GM21447 (cell line): ENCODE results near the gene DONSON.
"Not testable (repeated sequence)": the region's sequence is repeated elsewhere in the genome, so short reads cannot be mapped to it uniquely, and the experiment has no call there.

Experiments
- ATAC-seq: cut with Tn5 transposase; IDR thresholded peaks from one replicate; pipeline ENCODE4 v1.9.1; 2021; ENCODE audit not compliant: unreplicated experiment

Gene DONSON

GRCh38 chr21:33588485-33589335, at the start of gene DONSON:
TSS of gene DONSON (minus strand) at chr21:33588684. CDS start at chr21:33588641, 43 bp downstream.
- peak; percentile 87 for ATAC-seq

GRCh38 chr21:33634254-33634653, 45.8 kb upstream of the DONSON start:
- ATAC-seq, result no peak

DNA sequence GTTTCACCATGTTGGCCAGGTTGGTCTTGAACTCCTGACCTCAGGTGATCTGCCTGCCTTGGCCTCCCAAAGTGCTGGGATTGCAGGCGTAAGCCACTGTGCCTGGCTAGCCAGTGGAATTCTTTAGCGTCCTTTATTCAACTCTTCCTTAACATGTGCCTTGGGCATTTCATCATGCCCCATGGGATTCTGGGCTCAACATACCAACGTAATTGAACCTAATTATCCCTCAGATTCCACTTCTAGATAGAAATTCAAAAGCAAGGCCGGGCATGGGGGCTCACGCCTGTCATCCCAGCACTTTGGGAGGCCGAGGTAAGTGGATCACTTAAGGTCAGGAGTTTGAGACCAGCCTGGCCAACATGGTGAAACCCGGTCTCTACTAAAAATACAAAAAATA, 37.7 kb upstream of the DONSON start:
- ATAC-seq, result not testable (repeated sequence)

- ATAC-seq, result no peak
Observed at GRCh38 chr21:33622253-33622652, 33.8 kb upstream of the DONSON start.

- ATAC-seq, result no peak
Observed at GRCh38 chr21:33619726-33620125, 31.2 kb upstream of the DONSON start.

- ATAC-seq, result no peak
Observed at GRCh38 chr21:33618407-33618806, 29.9 kb upstream of the DONSON start.

DNA sequence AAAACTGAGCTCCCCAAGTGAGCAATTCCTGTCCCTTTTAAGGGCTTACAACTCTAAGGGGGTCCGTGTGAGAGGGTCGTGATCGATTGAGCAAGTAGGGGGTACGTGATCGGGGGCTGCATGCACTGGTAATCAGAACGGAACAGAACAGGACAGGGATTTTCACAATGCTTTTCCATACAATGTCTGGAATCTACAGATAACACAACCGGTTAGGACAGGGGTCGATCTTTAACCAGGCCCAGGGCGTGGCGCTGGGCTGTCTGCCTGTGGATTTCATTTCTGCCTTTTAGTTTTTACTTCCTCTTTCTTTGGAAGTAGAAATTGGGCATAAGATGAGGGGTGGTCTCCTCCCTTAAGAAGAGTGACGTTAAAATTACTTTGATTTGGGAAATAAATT, 29.1 kb upstream of the DONSON start:
- ATAC-seq, result not testable (repeated sequence)

DNA sequence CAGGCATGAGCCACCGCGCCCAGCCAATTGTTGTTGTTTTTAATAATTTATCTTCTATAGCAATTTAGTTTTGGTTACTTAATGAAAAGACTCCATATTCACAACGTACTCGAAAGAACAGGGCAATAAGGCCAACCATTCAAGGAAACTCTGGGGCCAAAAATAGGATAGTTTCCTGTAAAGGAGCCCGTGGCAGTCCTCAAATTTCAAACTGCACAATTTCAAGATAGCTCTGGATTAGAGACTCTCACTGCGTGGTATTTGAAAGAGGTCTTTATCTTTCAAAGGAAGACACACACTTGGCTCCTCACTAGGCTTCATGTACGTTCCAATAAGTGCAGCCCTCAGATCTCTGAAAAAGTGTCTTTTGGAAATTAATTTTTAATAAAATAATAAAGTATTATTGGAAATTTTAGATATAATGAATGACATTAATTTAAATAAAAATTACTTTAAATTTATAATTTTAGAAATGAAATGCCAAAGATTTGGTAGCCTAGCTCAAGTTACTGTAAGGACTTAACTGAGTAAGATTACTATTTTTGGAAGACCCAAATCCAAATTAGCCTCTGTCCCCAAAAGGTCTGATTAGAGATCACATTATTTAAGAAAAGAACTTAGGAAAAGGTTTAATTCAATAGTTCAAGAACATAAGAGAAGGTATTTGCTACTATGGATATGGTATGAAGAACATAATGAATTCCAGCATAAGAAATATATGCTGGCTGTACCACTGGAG, 22.7 kb upstream of the DONSON start:
- ATAC-seq, result no peak

- no peak for ATAC-seq
Observed at GRCh38 chr21:33608559-33608958, 20.1 kb upstream of the DONSON start.

DNA sequence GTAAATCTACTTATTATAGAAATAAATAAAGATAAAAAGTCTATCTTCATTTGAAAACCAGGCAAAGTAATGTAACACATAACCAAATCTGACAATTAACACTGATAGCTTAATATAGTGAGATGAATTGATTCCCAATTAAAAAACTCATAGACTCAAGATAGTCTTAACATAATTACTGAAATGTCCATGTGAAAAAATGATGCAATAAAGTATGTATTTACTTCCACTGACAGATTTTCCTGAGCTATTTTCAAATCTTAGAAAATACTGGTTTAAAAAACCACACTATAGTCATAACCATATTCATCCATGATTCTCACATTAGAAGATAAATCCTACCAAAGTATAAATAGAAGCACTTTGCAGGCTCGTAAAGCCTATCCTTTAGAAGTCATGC, 9.6 kb upstream of the DONSON start:
- ATAC-seq, result no peak

- ATAC-seq, result peak; percentile 29
Observed at GRCh38 chr21:33587792-33588484, 546 bp downstream of the DONSON start.

GRCh38 chr21:33586927-33587326, 1.6 kb downstream of the DONSON start:
- no peak for ATAC-seq

DNA sequence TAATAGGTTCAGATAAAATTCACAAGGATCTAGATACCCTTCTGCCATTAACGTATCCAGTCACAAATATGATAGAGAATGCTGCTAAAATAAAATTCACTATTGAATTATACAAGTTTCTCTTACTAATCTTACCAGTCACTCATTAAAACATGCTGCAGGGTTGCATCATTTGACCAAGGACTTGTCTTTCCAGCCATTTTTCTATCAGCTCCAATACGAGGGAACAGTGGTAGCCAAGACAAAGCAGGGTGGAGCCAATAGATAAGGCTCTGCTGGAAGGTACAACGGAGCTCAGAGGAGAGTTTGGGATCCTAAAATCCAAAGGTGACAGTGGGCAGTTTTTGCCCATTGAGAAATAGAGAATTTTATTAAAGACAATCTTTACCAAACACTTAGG, 4.0 kb downstream of the DONSON start:
- ATAC-seq, result no peak

DNA sequence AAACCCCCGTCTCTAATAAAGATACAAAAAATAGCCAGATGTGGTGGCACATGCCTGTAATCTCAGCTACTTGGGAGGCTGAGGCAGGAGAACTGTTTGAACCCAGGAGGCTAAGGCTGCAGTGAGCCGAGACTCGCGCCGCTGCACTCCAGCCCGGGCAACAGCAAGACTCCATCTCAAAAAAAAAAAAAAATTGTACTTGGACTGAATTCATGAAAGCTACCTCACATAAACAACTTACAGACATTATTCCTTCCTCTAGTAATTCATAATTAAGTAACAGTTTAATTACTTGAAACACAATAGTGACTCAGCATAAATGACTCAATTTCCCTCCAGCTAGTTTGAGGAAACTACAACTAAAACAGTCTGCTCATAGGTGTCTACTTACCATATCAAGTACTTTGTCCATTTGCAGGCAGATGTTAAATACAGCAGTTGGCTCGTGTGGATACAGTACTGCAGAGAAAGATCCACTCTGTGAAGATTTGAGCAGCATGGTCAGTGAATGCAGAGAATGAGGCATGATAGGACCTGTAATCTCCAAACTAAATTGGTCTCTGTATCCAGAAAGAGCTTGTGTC, 9.4 kb downstream of the DONSON start:
- ATAC-seq, result no peak

DNA sequence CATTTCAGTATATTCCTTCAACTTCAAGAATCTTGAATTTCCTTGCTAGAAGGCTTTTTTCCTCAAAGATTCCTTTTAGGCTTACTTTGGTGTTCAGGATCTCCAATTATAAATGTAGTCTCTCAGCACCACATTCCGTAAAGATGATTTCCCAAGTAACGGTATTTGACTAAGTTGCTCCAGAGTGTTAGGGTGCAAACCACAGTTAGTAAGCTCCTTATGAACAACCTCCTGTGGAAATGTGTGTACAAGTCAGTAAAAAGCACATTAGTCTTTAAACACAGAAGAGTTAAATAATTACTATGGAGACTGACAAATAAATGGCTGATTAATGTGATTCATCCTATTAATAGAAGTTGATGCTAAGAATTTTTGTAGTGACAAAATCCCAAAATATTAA, 10.3 kb downstream of the DONSON start:
- ATAC-seq, result no peak

GRCh38 chr21:33576741-33577141, 11.7 kb downstream of the DONSON start:
- ATAC-seq, result not testable (repeated sequence)

DNA sequence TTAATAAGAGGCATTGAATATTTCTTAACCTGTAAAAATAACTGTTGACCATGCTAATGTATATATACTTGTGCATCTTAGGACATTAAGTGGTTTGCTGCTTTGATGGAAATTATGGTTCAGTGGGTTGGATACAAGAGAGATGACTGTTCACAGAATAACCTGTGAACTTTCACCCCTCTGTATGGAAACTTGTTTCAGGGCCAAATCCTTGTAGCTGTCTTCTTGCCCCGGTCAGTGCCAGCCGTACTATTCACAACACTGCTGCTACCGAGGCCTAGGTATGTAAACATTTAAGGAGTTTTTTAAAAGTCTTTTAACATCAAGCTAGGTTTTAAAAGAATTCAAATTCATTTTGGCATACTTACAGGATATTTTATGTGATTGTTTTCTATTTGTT, 16.1 kb downstream of the DONSON start:
- ATAC-seq, result no peak

DNA sequence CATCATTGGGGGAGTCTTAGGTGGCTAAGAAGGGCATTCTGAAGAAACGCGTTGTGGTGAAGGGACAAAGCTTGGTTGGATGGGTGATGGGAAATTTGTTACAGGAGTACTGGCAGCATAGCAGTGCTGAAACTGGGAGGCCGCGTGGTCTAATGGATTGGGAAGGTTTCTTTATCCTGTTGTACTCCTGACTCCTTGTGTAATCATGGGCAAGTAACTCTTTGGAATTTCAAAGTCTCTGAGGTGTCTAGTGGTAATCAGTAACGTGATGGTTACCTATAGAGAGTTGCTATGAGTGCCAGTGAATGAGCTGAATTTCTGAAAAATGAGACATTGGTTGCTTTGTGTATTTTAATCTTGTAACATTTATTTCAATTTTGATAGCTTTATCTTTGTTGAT, 18.5 kb downstream of the DONSON start:
- no peak for ATAC-seq

DNA sequence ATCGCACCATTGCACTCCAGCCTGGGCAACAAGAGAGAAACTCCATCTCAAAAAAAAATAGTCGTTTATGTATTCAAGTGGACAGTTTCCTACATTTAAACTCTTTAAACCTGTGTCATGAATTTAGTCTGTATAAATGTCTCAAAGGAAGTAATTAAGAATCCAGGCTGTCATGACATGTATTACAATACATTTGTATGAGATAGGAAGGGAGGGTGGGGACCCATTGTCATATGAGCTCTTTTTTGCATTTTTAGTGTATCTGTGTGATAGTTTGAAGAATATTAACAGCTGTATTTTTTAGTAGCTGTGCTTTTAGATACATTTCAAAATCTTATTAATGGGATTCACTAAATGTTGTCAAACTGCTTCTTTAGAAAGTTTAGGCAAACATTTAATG, 20.0 kb downstream of the DONSON start:
- no peak for ATAC-seq

GRCh38 chr21:33567914-33568313, 20.6 kb downstream of the DONSON start:
- ATAC-seq, result no peak

DNA sequence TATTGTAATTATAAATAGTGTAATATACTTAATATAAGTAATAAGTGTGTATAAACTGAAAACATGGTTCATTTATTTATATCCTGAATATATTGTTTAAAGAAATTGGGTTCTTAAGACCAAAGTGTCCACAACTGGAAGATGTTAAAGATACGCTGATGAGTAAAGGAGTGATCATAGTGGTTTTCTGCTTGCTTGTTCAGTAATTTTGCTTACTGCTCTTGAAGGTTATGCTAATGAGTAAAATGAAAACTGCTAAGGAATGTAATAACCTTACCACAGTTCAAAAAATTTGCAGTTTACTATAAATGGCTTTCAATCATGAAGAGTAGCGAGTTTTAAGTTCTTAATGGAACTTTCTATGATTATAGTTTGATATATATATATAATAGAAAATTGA, 22.0 kb downstream of the DONSON start:
- no peak for ATAC-seq
